ENCODE data around the gene GALNS. TPM values are rescaled to one million over a fixed set of nuclear protein-coding genes. Genes with fewer than 3 reads are reported as not detected.

Gene GALNS
- total RNA-seq, 3 donors from 2014 or later: 16.2 to 29.5 (median 17.9) TPM

GRCh38 chr16:88850531-88851199, 6.1 kb downstream of the GALNS start:
- Histone ChIP-seq H3K4me3 (no peak overlapping the region), H3K27ac (no peak overlapping the region), H3K9me3 (no peaks in the 10 kb centered on the region), H3K4me1 (no peaks in the 10 kb centered on the region), H3K36me3 (no peaks in the 10 kb centered on the region), H3K27me3 (no peaks in the 10 kb centered on the region)
- DNase-seq (ENCODE audit: low spot score in 2 of 2): no peak
- intact Hi-C loops (cut with DNase I; ENCODE audit: low total_unique reads): no loop called here
- no peak for TF ChIP-seq CTCF (IDR thresholded peaks at IDR 0.05)
- TF ChIP-seq POLR2A (IDR thresholded peaks at IDR 0.05): no peak
- TF ChIP-seq POLR2AphosphoS5 (IDR thresholded peaks at IDR 0.05): no peak

DNA sequence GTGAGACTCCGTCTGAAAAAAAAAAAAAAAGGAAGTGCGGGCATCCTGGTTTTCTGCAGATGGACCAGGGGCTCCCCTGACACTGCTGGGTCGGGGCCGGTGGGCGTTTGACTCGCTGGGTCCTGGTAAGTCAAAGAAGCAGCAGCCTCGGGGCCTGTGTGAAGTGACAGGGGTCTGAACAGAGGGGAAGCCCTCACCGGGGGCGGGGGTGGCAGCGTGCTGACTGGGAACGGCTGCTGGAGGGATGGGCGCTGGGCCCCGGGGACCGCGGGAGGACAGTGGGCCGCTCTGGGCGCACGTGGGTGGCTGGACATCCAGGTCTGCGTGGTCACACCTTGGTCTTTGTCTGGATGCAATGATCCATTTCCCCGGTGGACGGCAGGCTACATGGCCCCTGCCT, 8.2 kb downstream of the GALNS start:
- no peak for DNase-seq (ENCODE audit: low spot score in 2 of 2)
- Histone ChIP-seq H3K4me3 (no peak overlapping the region), H3K4me1 (no peaks in the 10 kb centered on the region), H3K27ac (no peak overlapping the region), H3K9me3 (no peaks in the 10 kb centered on the region), H3K36me3 (no peaks in the 10 kb centered on the region), H3K27me3 (no peaks in the 10 kb centered on the region)
- no peak for TF ChIP-seq POLR2A (IDR thresholded peaks at IDR 0.05)
- TF ChIP-seq CTCF (IDR thresholded peaks at IDR 0.05): no peak
- TF ChIP-seq POLR2AphosphoS5 (IDR thresholded peaks at IDR 0.05): no peak
- intact Hi-C loops (cut with DNase I; ENCODE audit: low total_unique reads): no loop called here

DNA sequence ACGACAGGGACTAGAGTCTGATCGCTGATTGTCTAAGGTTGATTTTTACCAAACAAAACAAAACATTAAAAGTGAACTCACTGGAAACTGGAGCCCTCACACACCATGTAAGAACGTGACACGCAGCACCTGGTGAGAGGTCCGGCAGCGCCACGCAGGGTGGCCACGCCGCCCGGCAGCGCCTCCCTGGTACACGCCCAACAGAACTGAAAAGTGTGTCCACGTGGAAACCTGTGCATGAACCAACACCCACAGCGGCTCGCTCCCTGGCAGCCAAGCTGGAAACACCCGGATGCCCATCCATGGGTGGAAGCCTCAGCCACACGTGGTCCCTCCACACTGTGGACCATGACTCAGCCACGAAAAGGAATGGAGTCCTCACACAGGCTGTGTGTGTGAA, 9.1 kb downstream of the GALNS start:
- no peaks in the 10 kb centered on the region for H3K4me1 ChIP-seq
- H3K36me3 ChIP-seq: no peaks in the 10 kb centered on the region
- intact Hi-C loops (cut with DNase I; ENCODE audit: low total_unique reads): no loop called here
- TF ChIP-seq CTCF (IDR thresholded peaks at IDR 0.05) (no peak), POLR2AphosphoS5 (IDR thresholded peaks at IDR 0.05) (no peak), POLR2A (IDR thresholded peaks at IDR 0.05) (no peak)
- no peaks in the 10 kb centered on the region for H3K27me3 ChIP-seq
- no peak overlapping the region for H3K4me3 ChIP-seq
- DNase-seq (ENCODE audit: low spot score in 2 of 2): no peak
- no peak overlapping the region for H3K27ac ChIP-seq
- no peaks in the 10 kb centered on the region for H3K9me3 ChIP-seq

DNA sequence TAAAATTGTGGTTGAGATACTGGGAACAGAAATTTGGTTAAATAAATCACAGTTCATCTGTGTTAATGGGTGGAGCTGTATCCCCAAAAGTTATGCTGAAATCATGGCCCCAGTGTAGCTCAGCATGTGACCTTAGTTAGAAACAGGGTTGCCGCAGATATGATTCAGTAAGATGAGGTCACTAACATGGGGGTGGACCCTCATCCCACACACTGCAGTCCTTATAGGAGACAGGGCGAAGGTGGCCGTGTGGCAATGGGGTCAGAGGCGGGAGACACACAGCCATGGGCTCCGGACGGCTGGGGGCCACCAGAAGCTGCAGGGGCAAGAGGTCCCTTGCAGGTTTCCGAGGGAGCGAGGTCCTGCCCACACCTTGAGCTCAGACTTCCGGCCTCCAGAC, 10.7 kb downstream of the GALNS start:
- H3K4me3 ChIP-seq: no peak overlapping the region
- no peak overlapping the region for H3K27ac ChIP-seq
- no peaks in the 10 kb centered on the region for H3K27me3 ChIP-seq
- TF ChIP-seq POLR2AphosphoS5 (IDR thresholded peaks at IDR 0.05) (no peak), POLR2A (IDR thresholded peaks at IDR 0.05) (no peak), CTCF (IDR thresholded peaks at IDR 0.05) (no peak)
- no peaks in the 10 kb centered on the region for H3K36me3 ChIP-seq
- intact Hi-C loops (cut with DNase I; ENCODE audit: low total_unique reads): no loop called here
- H3K4me1 ChIP-seq: no peaks in the 10 kb centered on the region
- no peaks in the 10 kb centered on the region for H3K9me3 ChIP-seq
- DNase-seq (ENCODE audit: low spot score in 2 of 2): no peak

DNA sequence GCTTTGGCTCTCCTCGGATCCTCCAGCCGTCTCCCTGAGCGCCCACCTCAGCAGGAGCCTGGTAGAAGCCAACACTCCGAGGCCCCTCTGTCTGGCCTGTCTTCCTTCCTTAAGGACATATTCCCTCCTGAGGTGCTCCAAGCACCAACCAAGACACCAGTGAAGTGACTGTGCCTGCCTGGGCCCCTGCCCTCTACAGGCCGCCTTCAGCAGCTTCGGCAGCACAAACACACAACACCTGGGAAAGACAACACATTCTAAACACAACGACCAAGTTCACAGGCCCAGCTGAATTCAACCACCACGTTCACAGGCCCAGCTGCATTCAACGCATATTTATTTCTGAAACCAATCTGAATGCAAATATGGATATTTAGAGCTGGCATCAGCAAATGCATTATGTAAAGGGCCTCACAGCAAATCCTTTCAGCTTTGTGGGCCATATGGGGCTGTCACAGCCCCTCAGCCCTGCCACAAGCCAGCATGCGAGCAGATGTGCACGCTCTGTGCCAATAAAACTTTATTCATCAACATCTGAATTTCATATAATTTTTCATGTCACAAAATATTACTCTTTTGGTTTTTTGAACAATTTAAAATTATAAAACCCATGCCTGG, 12.2 kb downstream of the GALNS start:
- H3K4me3 ChIP-seq: no peak overlapping the region
- no peaks in the 10 kb centered on the region for H3K9me3 ChIP-seq
- no peak for DNase-seq (ENCODE audit: low spot score in 2 of 2)
- no peaks in the 10 kb centered on the region for H3K27me3 ChIP-seq
- H3K4me1 ChIP-seq: no peaks in the 10 kb centered on the region
- peak overlapping the region; percentile 35 to 48 for H3K27ac ChIP-seq
- intact Hi-C loops (cut with DNase I; ENCODE audit: low total_unique reads): loop anchor here (1.0 kb wide), 1 partner anchor 12 kb away; the partner anchor contains the start of gene GALNS
- H3K36me3 ChIP-seq: peaks cover 2% of the 10 kb centered on the region
- no peak for TF ChIP-seq POLR2A (IDR thresholded peaks at IDR 0.05)
- TF ChIP-seq POLR2AphosphoS5 (IDR thresholded peaks at IDR 0.05): no peak
- no peak for TF ChIP-seq CTCF (IDR thresholded peaks at IDR 0.05)
